NT2/D1 (cell line): Measurements from ENCODE around the gene SLC7A6.

Experiments
- SUZ12 ChIP-seq: IDR thresholded peaks from 2 replicates; pipeline ENCODE4 v1.6.1; 2011; ENCODE audit not compliant: insufficient read length, insufficient read depth; ENCODE audit errors: extremely low read depth
- YY1 ChIP-seq: IDR thresholded peaks from 2 replicates; pipeline ENCODE4 v1.6.1; 2011; ENCODE audit not compliant: insufficient read length, insufficient read depth
- ZNF274 ChIP-seq: IDR thresholded peaks from 2 replicates; pipeline ENCODE4 v1.6.1; 2011; ENCODE audit warnings: mild to moderate bottlenecking, low read depth, low read length

GRCh38 chr16:68346892-68347480 lies 82.7 kb downstream of the SLC7A6 start:
- TF ChIP-seq YY1 (no peak), SUZ12 (no peak), ZNF274 (no peak)
